ENCODE measurements around the gene NEU4.
"Not testable (repeated sequence)": the region's sequence is repeated elsewhere in the genome, so short reads cannot be mapped to it uniquely, and the experiment has no call there.

The NEU4 gene

GRCh38 chr2:241775223-241776177, 33.5 kb upstream of the NEU4 start:
- peak; percentile 54 for DNase-seq

GRCh38 chr2:241776336-241777169, 32.4 kb upstream of the NEU4 start, which contains the start of gene GAL3ST2:
Gene GAL3ST2, plus strand, starts transcription at chr2:241776822. Its CDS starts 134 bp downstream, at chr2:241776956.
- peak; percentile 47 for DNase-seq

GRCh38 chr2:241777170-241777685, 31.8 kb upstream of the NEU4 start:
- no peak for DNase-seq

GRCh38 chr2:241777686-241778627, 31.0 kb upstream of the NEU4 start:
- peak; percentile 53 for DNase-seq

- DNase-seq = no peak
Observed at GRCh38 chr2:241780939-241781569, 27.9 kb upstream of the NEU4 start.

- not testable (repeated sequence) for DNase-seq
Observed at GRCh38 chr2:241782053-241782452, 26.9 kb upstream of the NEU4 start.

GRCh38 chr2:241788135-241788534, 20.9 kb upstream of the NEU4 start:
- no peak for DNase-seq

GRCh38 chr2:241788572-241788971, 20.4 kb upstream of the NEU4 start:
- peak; percentile 75 for DNase-seq

GRCh38 chr2:241791385-241791784, 17.6 kb upstream of the NEU4 start:
- DNase-seq = not testable (repeated sequence)

GRCh38 chr2:241793385-241793784, 15.6 kb upstream of the NEU4 start:
- DNase-seq = no peak

GRCh38 chr2:241794250-241794823, 14.7 kb upstream of the NEU4 start:
- DNase-seq = no peak

GRCh38 chr2:241795021-241795999, 13.7 kb upstream of the NEU4 start:
- DNase-seq = no peak

- DNase-seq = no peak
Observed at GRCh38 chr2:241796209-241796608, 12.8 kb upstream of the NEU4 start.

- DNase-seq = no peak
Observed at GRCh38 chr2:241796610-241797138, 12.3 kb upstream of the NEU4 start.

GRCh38 chr2:241797441-241798080, 11.4 kb upstream of the NEU4 start:
- peak; percentile 56 for DNase-seq

- DNase-seq = no peak
Observed at GRCh38 chr2:241798081-241798630, 10.8 kb upstream of the NEU4 start.

GRCh38 chr2:241798631-241799521, 10.1 kb upstream of the NEU4 start:
- DNase-seq = no peak

Measured in activated CD8-positive, alpha-beta memory T cell treated with anti-CD3 and anti-CD28 coated beads for 24 hours (primary cell).